Ascending aorta (tissue), 2 donors: ENCODE measurements around the gene ERCC2. TPM values are rescaled to one million over a fixed set of nuclear protein-coding genes. Genes with fewer than 3 reads are reported as not detected.

Source experiments
- DNase-seq, 2 donors: peaks; one replicate each; pipeline ENCODE4 v3.0.0-alpha.2; 2019; ENCODE audit warnings: low spot score in 2 of 2
- H3K27ac ChIP-seq, 2 donors: fragments of 200-600 bp; sonication (generic); one replicate each; pipeline ENCODE4 v1.5.1; 2016 to 2017; ENCODE audit warnings: mild to moderate bottlenecking in 1 of 2
- H3K27me3 ChIP-seq: fragments of 200-600 bp; sonication (generic); one replicate; pipeline ENCODE4 v1.5.1; 2017
- H3K36me3 ChIP-seq, 2 donors: fragments of 200-600 bp; sonication (generic); one replicate each; pipeline ENCODE4 v1.5.1; 2016
- H3K4me1 ChIP-seq, 2 donors: fragments of 200-600 bp; sonication (generic); one replicate each; pipeline ENCODE4 v1.5.1; 2016 to 2017; ENCODE audit warnings: mild to moderate bottlenecking in 1 of 2
- H3K4me3 ChIP-seq, 2 donors: fragments of 200-600 bp; sonication (generic); one replicate each; pipeline ENCODE4 v1.5.1; 2016 to 2017; ENCODE audit warnings: mild to moderate bottlenecking in 1 of 2
- H3K9me3 ChIP-seq, 2 donors: fragments of 200-600 bp; sonication (generic); one replicate each; pipeline ENCODE4 v1.5.1; 2016
- CTCF ChIP-seq, 3 experiments: fragments of 200-600 bp in 2 of 3; fragments of 450-650 bp in 1 of 3; sonication (generic) in 2 of 3; IDR thresholded peaks; one replicate each; pipeline ENCODE4 v1.5.1; 2016 to 2019; ENCODE audit warnings: antibody characterized with exemption in 3 of 3, mild to moderate bottlenecking in 1 of 3, moderate library complexity in 1 of 3
- intact Hi-C: fragments of 100-400 bp; cut with DNase I; formaldehyde crosslinking; loops from one replicate; pipeline ENCODE4 v1.15.1; 2023
- total RNA-seq: library from RNA; depleted of rRNA; stranded (reverse); fragments of >200 nt; gene quantifications from one replicate; pipeline ENCODE4 v1.1.0, GENCODE V29; 2016

Gene ERCC2
- total RNA-seq, 1 donor from 2014 or later = 22.4 TPM

- Histone ChIP-seq H3K27ac (no peak overlapping the region), H3K4me3 (no peak overlapping the region), H3K27me3 (no peaks in the 10 kb centered on the region), H3K9me3 (no peaks in the 10 kb centered on the region), H3K4me1 (no peaks in the 10 kb centered on the region), H3K36me3 (peaks cover 26 to 37% of the 10 kb centered on the region in 2 donors)
- DNase-seq = no peak
- intact Hi-C loops = no loop called here
- no peak for TF ChIP-seq CTCF (IDR thresholded peaks at IDR 0.05)
These were observed 13.5 kb downstream of the ERCC2 start for GRCh38 chr19:45356760-45357444.

GRCh38 chr19:45355910-45356309, 14.5 kb downstream of the ERCC2 start:
- peaks cover 23 to 33% of the 10 kb centered on the region in 2 donors for H3K36me3 ChIP-seq
- H3K9me3 ChIP-seq = no peaks in the 10 kb centered on the region

GRCh38 chr19:45355402-45355801, 15.0 kb downstream of the ERCC2 start:
- no peak for DNase-seq
- Histone ChIP-seq H3K9me3 (no peaks in the 10 kb centered on the region), H3K36me3 (peaks cover 23 to 33% of the 10 kb centered on the region in 2 donors), H3K27ac (no peak overlapping the region), H3K4me1 (no peaks in the 10 kb centered on the region), H3K27me3 (no peaks in the 10 kb centered on the region), H3K4me3 (no peak overlapping the region)
- intact Hi-C loops = no loop called here
- no peak for TF ChIP-seq CTCF (IDR thresholded peaks at IDR 0.05)

More at GRCh38 chr19:45355910-45356309, 14.5 kb downstream of the ERCC2 start:
- H3K27ac ChIP-seq = no peak overlapping the region
- H3K4me1 ChIP-seq = no peaks in the 10 kb centered on the region
- no peak overlapping the region for H3K4me3 ChIP-seq
- intact Hi-C loops = no loop called here
- no peaks in the 10 kb centered on the region for H3K27me3 ChIP-seq
- no peak for TF ChIP-seq CTCF (IDR thresholded peaks at IDR 0.05)
- DNase-seq = no peak

GRCh38 chr19:45354241-45354842, 16.0 kb downstream of the ERCC2 start:
- Histone ChIP-seq H3K27me3 (no peaks in the 10 kb centered on the region), H3K36me3 (peaks cover 23 to 33% of the 10 kb centered on the region in 2 donors), H3K4me1 (no peaks in the 10 kb centered on the region), H3K9me3 (no peaks in the 10 kb centered on the region), H3K27ac (no peak overlapping the region), H3K4me3 (no peak overlapping the region)
- DNase-seq = no peak
- intact Hi-C loops = no loop called here
- no peak for TF ChIP-seq CTCF (IDR thresholded peaks at IDR 0.05)

- Histone ChIP-seq H3K27me3 (no peaks in the 10 kb centered on the region), H3K4me3 (no peak overlapping the region), H3K27ac (no peak overlapping the region), H3K4me1 (no peaks in the 10 kb centered on the region), H3K36me3 (peaks cover 23 to 33% of the 10 kb centered on the region in 2 donors), H3K9me3 (no peaks in the 10 kb centered on the region)
- intact Hi-C loops = no loop called here
- TF ChIP-seq CTCF (IDR thresholded peaks at IDR 0.05) = no peak
- no peak for DNase-seq
These were observed 17.2 kb downstream of the ERCC2 start for GRCh38 chr19:45352914-45353796.
